K562 (cell line): ENCODE data around the gene BBC3. TPM values are rescaled to one million over a fixed set of nuclear protein-coding genes. Genes with fewer than 3 reads are reported as not detected.

Experiments
- CEBPG ChIP-seq, 3 experiments: fragments of 200-800 bp in 1 of 3; sonication (Bioruptor generic) in 1 of 3; sonication (generic) in 1 of 3; formaldehyde crosslinking in 1 of 3; IDR thresholded peaks in 2 of 3; conservative IDR thresholded peaks in 1 of 3; 2 replicates each; pipeline versions ENCODE4 v1.6.1 to v1.8.0; 2016 to 2022; ENCODE audit warnings: missing compliant biosample characterization in 2 of 3, missing genetic modification characterization in 2 of 3, mild to moderate bottlenecking in 1 of 3, missing genetic modification reagents in 1 of 3
- CREM ChIP-seq: IDR thresholded peaks from 2 replicates; pipeline ENCODE4 v1.6.1; 2014; ENCODE audit warnings: antibody characterized with exemption, low read depth
- FUS ChIP-seq: fragments of 200-400 bp; formaldehyde crosslinking; optimal IDR thresholded peaks from 2 replicates; pipeline ENCODE3; 2017; ENCODE audit warnings: low read depth, low read length
- GABPB1 ChIP-seq: sonication (generic); formaldehyde crosslinking; IDR thresholded peaks from 2 replicates; pipeline ENCODE4 v1.8.0; 2022; ENCODE audit warnings: mild to moderate bottlenecking, missing genetic modification reagents
- GTF2A2 ChIP-seq: IDR thresholded peaks from 2 replicates; pipeline ENCODE4 v1.6.1; 2016; ENCODE audit warnings: mild to moderate bottlenecking, missing genetic modification characterization, missing compliant biosample characterization
- ILF3 ChIP-seq: fragments of 450-650 bp; IDR thresholded peaks from 2 replicates; pipeline ENCODE4 v1.6.1; 2018; ENCODE audit warnings: antibody characterized with exemption, mild to moderate bottlenecking, moderate library complexity, borderline replicate concordance
- LEF1 ChIP-seq: fragments of 450-650 bp; IDR thresholded peaks from 2 replicates; pipeline ENCODE4 v1.6.1; 2016; ENCODE audit warnings: mild to moderate bottlenecking
- MAZ ChIP-seq, 2 experiments: fragments of 450-650 bp in 1 of 2; sonication (generic) in 1 of 2; formaldehyde crosslinking; IDR thresholded peaks in 1 of 2; conservative IDR thresholded peaks in 1 of 2; 2 replicates each; pipeline versions ENCODE4 v1.4.0 to v1.5.0; 2020; ENCODE audit warnings: mild to moderate bottlenecking in 1 of 2, missing genetic modification reagents in 1 of 2
- MBD2 ChIP-seq: sonication (generic); IDR thresholded peaks from 2 replicates; pipeline ENCODE4 v1.6.1; 2016; ENCODE audit warnings: low read depth, borderline replicate concordance
- MTA3 ChIP-seq: fragments of 450-650 bp; formaldehyde crosslinking; IDR thresholded peaks from 2 replicates; pipeline ENCODE4 v1.6.1; 2017; ENCODE audit warnings: mild to moderate bottlenecking, borderline replicate concordance
- MYC ChIP-seq, 2 experiments: fragments of 250-450 bp in 1 of 2; sonication (Bioruptor Pico) in 1 of 2; IDR thresholded peaks; 2 replicates each; pipeline versions ENCODE4 v1.5.1 to v1.6.1; 2012 to 2021; ENCODE audit warnings: low read depth in 2 of 2, borderline replicate concordance in 1 of 2, improper control_type of control experiment in 1 of 2, low read length in 1 of 2, mild to moderate bottlenecking in 1 of 2, moderate library complexity in 1 of 2
- NFE2 ChIP-seq: IDR thresholded peaks from 2 replicates; pipeline ENCODE4 v1.6.1; 2014; ENCODE audit warnings: antibody characterized with exemption, low read depth
- NONO ChIP-seq, 2 experiments: fragments of 200-400 bp in 1 of 2; fragments of 450-650 bp in 1 of 2; formaldehyde crosslinking in 1 of 2; IDR thresholded peaks; 2 replicates each; pipeline ENCODE4 v1.6.1; 2017; ENCODE audit warnings: low read depth in 2 of 2, mild to moderate bottlenecking in 2 of 2, moderate library complexity in 2 of 2, low read length in 1 of 2
- PTTG1 ChIP-seq: fragments of 450-650 bp; IDR thresholded peaks from 2 replicates; pipeline ENCODE4 v1.6.1; 2016; ENCODE audit warnings: low read depth, mild to moderate bottlenecking, missing genetic modification characterization, missing compliant biosample characterization
- RAD21 ChIP-seq, 2 experiments: fragments of 250-450 bp in 1 of 2; fragments of 450-650 bp in 1 of 2; sonication (Bioruptor Pico) in 1 of 2; formaldehyde crosslinking in 1 of 2; IDR thresholded peaks in 1 of 2; conservative IDR thresholded peaks in 1 of 2; 2 replicates each; pipeline versions ENCODE4 v1.4.0 to v1.8.0; 2020 to 2022; ENCODE audit warnings: mild to moderate bottlenecking in 2 of 2, moderate library complexity in 1 of 2
- RCOR1 ChIP-seq, 2 experiments: IDR thresholded peaks; 2 replicates each; pipeline ENCODE4 v1.6.1; 2012; ENCODE audit warnings: low read depth in 2 of 2, low read length in 2 of 2, borderline replicate concordance in 1 of 2, improper control_type of control experiment in 1 of 2
- SIN3A ChIP-seq, 2 experiments: fragments of 150-350 bp in 1 of 2; IDR thresholded peaks; 2 replicates each; pipeline ENCODE4 v1.6.1; 2011 to 2016; ENCODE audit warnings: borderline replicate concordance in 2 of 2, low read depth in 2 of 2, low read length in 2 of 2, mild to moderate bottlenecking in 2 of 2, moderate library complexity in 2 of 2; ENCODE audit not compliant: control insufficient read depth in 1 of 2
- SIN3B ChIP-seq: fragments of 450-650 bp; IDR thresholded peaks from 2 replicates; pipeline ENCODE4 v1.6.1; 2017; ENCODE audit warnings: low read depth, mild to moderate bottlenecking, moderate library complexity
- SLC30A9 ChIP-seq: fragments of 250-450 bp; sonication (Bioruptor Pico); IDR thresholded peaks from 2 replicates; pipeline ENCODE4 v1.8.0; 2022; ENCODE audit warnings: mild to moderate bottlenecking, moderate library complexity
- TBL1XR1 ChIP-seq, 2 experiments: IDR thresholded peaks; 2 replicates each; pipeline ENCODE4 v1.6.1; 2012; ENCODE audit warnings: improper control_type of control experiment in 2 of 2, low read length in 2 of 2, mild to moderate bottlenecking in 1 of 2
- TFAM ChIP-seq: fragments of 250-450 bp; sonication (Bioruptor Pico); conservative IDR thresholded peaks from 2 replicates; pipeline ENCODE4 v1.5.0; 2021; ENCODE audit warnings: mild to moderate bottlenecking, moderate library complexity
- XRCC4 ChIP-seq: IDR thresholded peaks from one replicate; pipeline ENCODE4 v1.6.1; 2011; ENCODE audit not compliant: insufficient read depth, insufficient read length; ENCODE audit errors: extremely low read depth
- ZBTB1 ChIP-seq: sonication (generic); formaldehyde crosslinking; IDR thresholded peaks from 2 replicates; pipeline ENCODE4 v1.8.1; 2023; ENCODE audit warnings: missing genetic modification reagents, low read depth, mild to moderate bottlenecking, borderline replicate concordance
- ZFX ChIP-seq: sonication (generic); formaldehyde crosslinking; IDR thresholded peaks from 2 replicates; pipeline ENCODE4 v1.8.0; 2022; ENCODE audit warnings: mild to moderate bottlenecking, missing genetic modification reagents, moderate library complexity
- ZNF695 ChIP-seq: fragments of 450-650 bp; formaldehyde crosslinking; IDR thresholded peaks from 2 replicates; pipeline ENCODE4 v1.4.0; 2020; ENCODE audit warnings: mild to moderate bottlenecking, moderate library complexity
- polyA plus RNA-seq, 8 experiments: library from polyadenylated mRNA; depleted of rRNA in 4 of 8; stranded (reverse) in 5 of 8; unstranded in 3 of 8; fragments of >200 nt; fragmentation: Nextera tagmentation in 2 of 8; fragmentation: Illumina TruSeq in 1 of 8; extraction: Ambion mirVana in 2 of 8; extraction: Trizol in 1 of 8; gene quantifications; 2 replicates each; pipeline versions ENCODE4 v1.2.1 to v1.2.3, GENCODE V29; 2011 to 2014; ENCODE audit warnings: inconsistent platforms in 1 of 8, missing spikeins in 1 of 8
- total RNA-seq, 7 experiments: library from RNA; depleted of rRNA in 6 of 7; stranded (reverse); fragments of >200 nt in 6 of 7; fragmentation: Illumina TruSeq in 2 of 7; extraction: Trizol in 2 of 7; gene quantifications; 2 replicates each; pipeline versions ENCODE4 v1.2.1 to v1.2.3, GENCODE V29; 2011 to 2021; ENCODE audit warnings: low replicate concordance in 1 of 7
- TF ChIP-seq, protein P1 (sequence below), 2 experiments: fragments of 450-650 bp; IDR thresholded peaks; 2 replicates each; pipeline ENCODE4 v1.6.1; 2016

The BBC3 gene
- total and polyA plus RNA-seq, 9 of the 15 experiments (the other 6 are each of a cell fraction or from before 2014, with no cell fraction given): 0.15 to 30.7 (median 4.8) TPM

- TF ChIP-seq MTA3 (peak; percentile 98), FUS (no peak), CREM (peak; percentile 61), MYC (IDR thresholded peaks at IDR 0.05; ENCODE audit: low read depth, low read length) (peak; percentile 82), MYC (CRISPR knock-in tag; IDR thresholded peaks at IDR 0.05; ENCODE audit: borderline replicate concordance, low read depth) (no peak), SIN3A (IDR thresholded peaks at IDR 0.05; ENCODE audit: borderline replicate concordance in 2 of 2, control insufficient read depth in 1 of 2, low read depth in 2 of 2, low read length in 2 of 2) (peak; percentile 34 to 46; a peak in 1 of 4 replicates), ILF3 (peak; percentile 97; the same call in 1 of the 2 replicates), NONO (IDR thresholded peaks at IDR 0.05; ENCODE audit: low read depth in 2 of 2, low read length in 1 of 2) (peak; percentile 96 to 100), GABPB1 (CRISPR knock-in tag) (peak; percentile 49; the same call in 1 of the 2 replicates), RCOR1 (IDR thresholded peaks at IDR 0.05; ENCODE audit: borderline replicate concordance in 1 of 2, low read depth in 2 of 2, low read length in 2 of 2) (peak in 1 of 2 experiments; percentile 6; a peak in 1 of 4 replicates), SIN3B (0 out of 2 replicates have a peak, but pooled peaks have one; percentile 24), SLC30A9 (CRISPR knock-in tag) (0 out of 2 replicates have a peak, but pooled peaks have one; percentile 42), ZNF695 (CRISPR knock-in tag) (no peak), CEBPG (CRISPR knock-in tag; IDR thresholded peaks at IDR 0.05) (no peak), CEBPG (tag; conservative IDR thresholded peaks at IDR 0.05 in 1 of 2, IDR thresholded peaks at IDR 0.05 in 1 of 2) (peak in 1 of 2 experiments; percentile 58; a peak in 2 of 4 replicates), MAZ (CRISPR knock-in tag; conservative IDR thresholded peaks at IDR 0.05 in 1 of 2, IDR thresholded peaks at IDR 0.05 in 1 of 2) (peak; percentile 87 to 90), TFAM (no peak), RAD21 (CRISPR knock-in tag; conservative IDR thresholded peaks at IDR 0.05 in 1 of 2, IDR thresholded peaks at IDR 0.05 in 1 of 2) (peak in 1 of 2 experiments; percentile 11; a peak in 2 of 4 replicates), ZBTB1 (CRISPR knock-in tag) (peak; percentile 82; the same call in 1 of the 2 replicates), ZFX (peak; percentile 87), XRCC4 (no peak), NFE2 (peak; percentile 76), TBL1XR1 (IDR thresholded peaks at IDR 0.05; ENCODE audit: low read length in 2 of 2) (peak in 1 of 2 experiments; percentile 70; a peak in 2 of 4 replicates), GTF2A2 (peak; percentile 90), PTTG1 (tag) (no peak), LEF1 (0 out of 2 replicates have a peak, but pooled peaks have one; percentile 19), MBD2 (no peak)
- TF ChIP-seq, protein P1, sequence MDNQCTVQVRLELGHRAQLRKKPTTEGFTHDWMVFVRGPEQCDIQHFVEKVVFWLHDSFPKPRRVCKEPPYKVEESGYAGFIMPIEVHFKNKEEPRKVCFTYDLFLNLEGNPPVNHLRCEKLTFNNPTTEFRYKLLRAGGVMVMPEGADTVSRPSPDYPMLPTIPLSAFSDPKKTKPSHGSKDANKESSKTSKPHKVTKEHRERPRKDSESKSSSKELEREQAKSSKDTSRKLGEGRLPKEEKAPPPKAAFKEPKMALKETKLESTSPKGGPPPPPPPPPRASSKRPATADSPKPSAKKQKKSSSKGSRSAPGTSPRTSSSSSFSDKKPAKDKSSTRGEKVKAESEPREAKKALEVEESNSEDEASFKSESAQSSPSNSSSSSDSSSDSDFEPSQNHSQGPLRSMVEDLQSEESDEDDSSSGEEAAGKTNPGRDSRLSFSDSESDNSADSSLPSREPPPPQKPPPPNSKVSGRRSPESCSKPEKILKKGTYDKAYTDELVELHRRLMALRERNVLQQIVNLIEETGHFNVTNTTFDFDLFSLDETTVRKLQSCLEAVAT (IDR thresholded peaks at IDR 0.05): peak in 1 of 2 experiments; percentile 73; a peak in 2 of 4 replicates
Observed at GRCh38 chr19:47225746-47226425, 5.1 kb downstream of the BBC3 start (continued).
